Measurements from ENCODE around the gene PIEZO2. TPM values are rescaled to one million over a fixed set of nuclear protein-coding genes. Genes with fewer than 3 reads are reported as not detected.

The PIEZO2 gene
- total RNA-seq, 1 experiment from 2014 or later = not detected

- Histone ChIP-seq H4K20me1 (ENCODE audit: insufficient read depth, low read depth, low read length) (no peaks in the 10 kb centered on the region), H3K4me3 (ENCODE audit: low read length) (no peak overlapping the region), H2AFZ (ENCODE audit: low read length) (no peak overlapping the region), H3K27me3 (ENCODE audit: low read length) (no peaks in the 10 kb centered on the region), H3K9me2 (replicated peaks; ENCODE audit: insufficient read depth, low read length) (no peaks in the 10 kb centered on the region), H3K9ac (ENCODE audit: low read length) (no peak overlapping the region), H3K36me3 (ENCODE audit: insufficient read depth, low read length) (no peaks in the 10 kb centered on the region), H3K9me3 (ENCODE audit: low read length) (no peaks in the 10 kb centered on the region), H3K4me1 (ENCODE audit: low read length) (no peaks in the 10 kb centered on the region), H3K79me2 (ENCODE audit: low read length) (no peaks in the 10 kb centered on the region), H3K4me2 (ENCODE audit: low read depth, low read length, poor library complexity, severe bottlenecking) (no peak overlapping the region), H3K27ac (ENCODE audit: low read length) (no peak overlapping the region)
- no peak for DNase-seq
Observed at GRCh38 chr18:10748641-10749040, 400.7 kb downstream of the PIEZO2 start.

- H3K27me3 ChIP-seq (ENCODE audit: low read length) = no peaks in the 10 kb centered on the region
- H2AFZ ChIP-seq (ENCODE audit: low read length) = no peak overlapping the region
- no peak overlapping the region for H3K4me2 ChIP-seq (ENCODE audit: low read depth, low read length, poor library complexity, severe bottlenecking)
Observed at GRCh38 chr18:10745971-10746370, 403.4 kb downstream of the PIEZO2 start.

GRCh38 chr18:10745219-10745618 is 404.1 kb downstream of the PIEZO2 start:
- no peak for DNase-seq
- H3K9ac ChIP-seq (ENCODE audit: low read length) = no peak overlapping the region

More at GRCh38 chr18:10745971-10746370, 403.4 kb downstream of the PIEZO2 start:
- H3K4me1 ChIP-seq (ENCODE audit: low read length) = no peaks in the 10 kb centered on the region
- H3K9me2 ChIP-seq (replicated peaks; ENCODE audit: insufficient read depth, low read length) = no peaks in the 10 kb centered on the region
- H3K79me2 ChIP-seq (ENCODE audit: low read length) = no peaks in the 10 kb centered on the region
- DNase-seq = no peak
- H3K9ac ChIP-seq (ENCODE audit: low read length) = no peak overlapping the region
- no peak overlapping the region for H3K27ac ChIP-seq (ENCODE audit: low read length)
- H3K36me3 ChIP-seq (ENCODE audit: insufficient read depth, low read length) = no peaks in the 10 kb centered on the region
- H3K4me3 ChIP-seq (ENCODE audit: low read length) = no peak overlapping the region
- no peaks in the 10 kb centered on the region for H3K9me3 ChIP-seq (ENCODE audit: low read length)
- no peaks in the 10 kb centered on the region for H4K20me1 ChIP-seq (ENCODE audit: insufficient read depth, low read depth, low read length)

GRCh38 chr18:10743766-10744165 is 405.6 kb downstream of the PIEZO2 start:
- no peaks in the 10 kb centered on the region for H3K9me2 ChIP-seq (replicated peaks; ENCODE audit: insufficient read depth, low read length)
- no peak overlapping the region for H2AFZ ChIP-seq (ENCODE audit: low read length)
- no peaks in the 10 kb centered on the region for H3K27me3 ChIP-seq (ENCODE audit: low read length)
- no peaks in the 10 kb centered on the region for H3K36me3 ChIP-seq (ENCODE audit: insufficient read depth, low read length)
- H3K4me1 ChIP-seq (ENCODE audit: low read length) = no peaks in the 10 kb centered on the region
- no peak overlapping the region for H3K9ac ChIP-seq (ENCODE audit: low read length)
- H3K9me3 ChIP-seq (ENCODE audit: low read length) = no peaks in the 10 kb centered on the region
- H3K4me2 ChIP-seq (ENCODE audit: low read depth, low read length, poor library complexity, severe bottlenecking) = no peak overlapping the region
- no peaks in the 10 kb centered on the region for H3K79me2 ChIP-seq (ENCODE audit: low read length)
- H3K4me3 ChIP-seq (ENCODE audit: low read length) = no peak overlapping the region
- H4K20me1 ChIP-seq (ENCODE audit: insufficient read depth, low read depth, low read length) = no peaks in the 10 kb centered on the region
- H3K27ac ChIP-seq (ENCODE audit: low read length) = no peak overlapping the region
- DNase-seq = no peak

More at GRCh38 chr18:10745219-10745618, 404.1 kb downstream of the PIEZO2 start:
- no peak overlapping the region for H2AFZ ChIP-seq (ENCODE audit: low read length)
- no peak overlapping the region for H3K4me3 ChIP-seq (ENCODE audit: low read length)
- H3K27me3 ChIP-seq (ENCODE audit: low read length) = no peaks in the 10 kb centered on the region
- no peaks in the 10 kb centered on the region for H3K36me3 ChIP-seq (ENCODE audit: insufficient read depth, low read length)
- no peaks in the 10 kb centered on the region for H3K9me3 ChIP-seq (ENCODE audit: low read length)
- H3K79me2 ChIP-seq (ENCODE audit: low read length) = no peaks in the 10 kb centered on the region
- no peaks in the 10 kb centered on the region for H3K4me1 ChIP-seq (ENCODE audit: low read length)
- H3K27ac ChIP-seq (ENCODE audit: low read length) = no peak overlapping the region
- no peaks in the 10 kb centered on the region for H4K20me1 ChIP-seq (ENCODE audit: insufficient read depth, low read depth, low read length)
- no peak overlapping the region for H3K4me2 ChIP-seq (ENCODE audit: low read depth, low read length, poor library complexity, severe bottlenecking)
- H3K9me2 ChIP-seq (replicated peaks; ENCODE audit: insufficient read depth, low read length) = no peaks in the 10 kb centered on the region

GRCh38 chr18:10739152-10739551 is 410.2 kb downstream of the PIEZO2 start:
- H3K9me2 ChIP-seq (replicated peaks; ENCODE audit: insufficient read depth, low read length) = no peaks in the 10 kb centered on the region
- no peaks in the 10 kb centered on the region for H3K9me3 ChIP-seq (ENCODE audit: low read length)
- H3K36me3 ChIP-seq (ENCODE audit: insufficient read depth, low read length) = no peaks in the 10 kb centered on the region
- H3K27ac ChIP-seq (ENCODE audit: low read length) = no peak overlapping the region
- no peak overlapping the region for H3K4me2 ChIP-seq (ENCODE audit: low read depth, low read length, poor library complexity, severe bottlenecking)
- H3K4me1 ChIP-seq (ENCODE audit: low read length) = no peaks in the 10 kb centered on the region
- H3K79me2 ChIP-seq (ENCODE audit: low read length) = no peaks in the 10 kb centered on the region
- H3K27me3 ChIP-seq (ENCODE audit: low read length) = no peaks in the 10 kb centered on the region
- no peak overlapping the region for H3K9ac ChIP-seq (ENCODE audit: low read length)
- no peak overlapping the region for H3K4me3 ChIP-seq (ENCODE audit: low read length)
- H4K20me1 ChIP-seq (ENCODE audit: insufficient read depth, low read depth, low read length) = no peaks in the 10 kb centered on the region; the same call in 1 of the 2 replicates
- H2AFZ ChIP-seq (ENCODE audit: low read length) = no peak overlapping the region
- DNase-seq = no peak

- no peak overlapping the region for H2AFZ ChIP-seq (ENCODE audit: low read length)
- H3K4me2 ChIP-seq (ENCODE audit: low read depth, low read length, poor library complexity, severe bottlenecking) = no peak overlapping the region
- H3K9ac ChIP-seq (ENCODE audit: low read length) = no peak overlapping the region
- no peaks in the 10 kb centered on the region for H3K9me3 ChIP-seq (ENCODE audit: low read length)
- H3K4me1 ChIP-seq (ENCODE audit: low read length) = no peaks in the 10 kb centered on the region
- peak; percentile 43 for DNase-seq
- no peak overlapping the region for H3K4me3 ChIP-seq (ENCODE audit: low read length)
- H4K20me1 ChIP-seq (ENCODE audit: insufficient read depth, low read depth, low read length) = no peaks in the 10 kb centered on the region; the same call in 1 of the 2 replicates
- no peaks in the 10 kb centered on the region for H3K9me2 ChIP-seq (replicated peaks; ENCODE audit: insufficient read depth, low read length)
- no peaks in the 10 kb centered on the region for H3K27me3 ChIP-seq (ENCODE audit: low read length)
- no peak overlapping the region for H3K27ac ChIP-seq (ENCODE audit: low read length)
- no peaks in the 10 kb centered on the region for H3K36me3 ChIP-seq (ENCODE audit: insufficient read depth, low read length)
- no peaks in the 10 kb centered on the region for H3K79me2 ChIP-seq (ENCODE audit: low read length)
Observed at GRCh38 chr18:10736984-10737383, 412.4 kb downstream of the PIEZO2 start.

GRCh38 chr18:10732990-10733389 is 416.4 kb downstream of the PIEZO2 start:
- no peaks in the 10 kb centered on the region; the same call in 1 of the 2 replicates for H4K20me1 ChIP-seq (ENCODE audit: insufficient read depth, low read depth, low read length)
- no peaks in the 10 kb centered on the region for H3K79me2 ChIP-seq (ENCODE audit: low read length)
- no peak overlapping the region for H2AFZ ChIP-seq (ENCODE audit: low read length)
- no peaks in the 10 kb centered on the region for H3K9me3 ChIP-seq (ENCODE audit: low read length)
- H3K4me2 ChIP-seq (ENCODE audit: low read depth, low read length, poor library complexity, severe bottlenecking) = no peak overlapping the region
- no peak for DNase-seq
- H3K36me3 ChIP-seq (ENCODE audit: insufficient read depth, low read length) = no peaks in the 10 kb centered on the region
- no peaks in the 10 kb centered on the region for H3K9me2 ChIP-seq (replicated peaks; ENCODE audit: insufficient read depth, low read length)
- H3K4me3 ChIP-seq (ENCODE audit: low read length) = no peak overlapping the region
- no peak overlapping the region for H3K27ac ChIP-seq (ENCODE audit: low read length)
- H3K4me1 ChIP-seq (ENCODE audit: low read length) = no peaks in the 10 kb centered on the region
- no peak overlapping the region for H3K9ac ChIP-seq (ENCODE audit: low read length)
- no peaks in the 10 kb centered on the region for H3K27me3 ChIP-seq (ENCODE audit: low read length)

- H3K9ac ChIP-seq (ENCODE audit: low read length) = no peak overlapping the region
- H3K27me3 ChIP-seq (ENCODE audit: low read length) = no peaks in the 10 kb centered on the region
- no peak overlapping the region for H2AFZ ChIP-seq (ENCODE audit: low read length)
- no peaks in the 10 kb centered on the region for H3K79me2 ChIP-seq (ENCODE audit: low read length)
- no peak overlapping the region for H3K4me2 ChIP-seq (ENCODE audit: low read depth, low read length, poor library complexity, severe bottlenecking)
- no peaks in the 10 kb centered on the region for H3K9me3 ChIP-seq (ENCODE audit: low read length)
- no peaks in the 10 kb centered on the region for H4K20me1 ChIP-seq (ENCODE audit: insufficient read depth, low read depth, low read length)
- no peaks in the 10 kb centered on the region for H3K9me2 ChIP-seq (replicated peaks; ENCODE audit: insufficient read depth, low read length)
- H3K36me3 ChIP-seq (ENCODE audit: insufficient read depth, low read length) = no peaks in the 10 kb centered on the region
- H3K27ac ChIP-seq (ENCODE audit: low read length) = no peak overlapping the region
- H3K4me1 ChIP-seq (ENCODE audit: low read length) = no peaks in the 10 kb centered on the region
- DNase-seq = no peak
- no peak overlapping the region for H3K4me3 ChIP-seq (ENCODE audit: low read length)
Observed at GRCh38 chr18:10727477-10727876, 421.9 kb downstream of the PIEZO2 start.
